Trophoblast cell (in vitro differentiated cells and primary cell): ENCODE measurements around the gene SLC25A25.
A peak's percentile ranks its signal among the peaks of the same experiment; 100 is the strongest.

Source experiments
- DNase-seq, 2 donors: peaks; one replicate each; pipeline ENCODE4 v3.0.0-alpha.2; 2016
- H2AFZ ChIP-seq: 2 replicates; pipeline ENCODE4 v1.6.1; 2013; ENCODE audit warnings: low read length, moderate library complexity, mild to moderate bottlenecking; ENCODE audit not compliant: insufficient read depth, poor library complexity
- H2AK5ac ChIP-seq: 2 replicates; pipeline ENCODE4 v1.6.1; 2013; ENCODE audit warnings: mild to moderate bottlenecking, low read length
- H2BK120ac ChIP-seq: 2 replicates; pipeline ENCODE4 v1.6.1; 2013; ENCODE audit warnings: low read length, mild to moderate bottlenecking, moderate library complexity; ENCODE audit not compliant: insufficient read depth, poor library complexity
- H2BK12ac ChIP-seq: 2 replicates; pipeline ENCODE4 v1.6.1; 2013; ENCODE audit warnings: mild to moderate bottlenecking, low read length, moderate library complexity
- H2BK5ac ChIP-seq: 2 replicates; pipeline ENCODE4 v1.6.1; 2013; ENCODE audit warnings: low read length, low read depth, moderate library complexity, mild to moderate bottlenecking; ENCODE audit not compliant: poor library complexity
- H3K14ac ChIP-seq: 2 replicates; pipeline ENCODE4 v1.6.1; 2013; ENCODE audit warnings: mild to moderate bottlenecking, low read length
- H3K18ac ChIP-seq: 2 replicates; pipeline ENCODE4 v1.6.1; 2013; ENCODE audit warnings: mild to moderate bottlenecking, low read length
- H3K23ac ChIP-seq: 2 replicates; pipeline ENCODE4 v1.6.1; 2013; ENCODE audit warnings: low read length
- H3K27ac ChIP-seq: 2 replicates; pipeline ENCODE4 v1.5.1; 2013; ENCODE audit warnings: low read depth, mild to moderate bottlenecking, inconsistent platforms, low read length, moderate library complexity
- H3K27me3 ChIP-seq: 2 replicates; pipeline ENCODE4 v1.6.1; 2013; ENCODE audit warnings: inconsistent platforms, mild to moderate bottlenecking, low read length, moderate library complexity; ENCODE audit not compliant: insufficient read depth
- H3K36me3 ChIP-seq, 2 experiments: 1 replicate in 1 of 2; 2 replicates in 1 of 2; pipeline ENCODE4 v1.6.1; 2013; ENCODE audit warnings: low read length in 2 of 2, mild to moderate bottlenecking in 2 of 2, moderate library complexity in 1 of 2; ENCODE audit not compliant: insufficient read depth in 2 of 2, control insufficient read depth in 1 of 2
- H3K4ac ChIP-seq: 2 replicates; pipeline ENCODE4 v1.6.1; 2013; ENCODE audit warnings: low read depth, mild to moderate bottlenecking, low read length, moderate library complexity
- H3K4me1 ChIP-seq, 2 experiments: 1 replicate in 1 of 2; 2 replicates in 1 of 2; pipeline ENCODE4 v1.6.1; 2013; ENCODE audit warnings: low read length in 2 of 2, mild to moderate bottlenecking in 2 of 2, moderate library complexity in 1 of 2; ENCODE audit not compliant: insufficient read depth in 2 of 2, control insufficient read depth in 1 of 2
- H3K4me2 ChIP-seq: 2 replicates; pipeline ENCODE4 v1.6.1; 2013; ENCODE audit warnings: inconsistent platforms, mild to moderate bottlenecking, low read length, moderate library complexity
- H3K4me3 ChIP-seq: 2 replicates; pipeline ENCODE4 v1.5.1; 2013; ENCODE audit warnings: mild to moderate bottlenecking, low read depth, low read length, inconsistent platforms
- H3K79me1 ChIP-seq: one replicate; pipeline ENCODE4 v1.6.1; 2013; ENCODE audit warnings: low read length
- H3K79me2 ChIP-seq: 2 replicates; pipeline ENCODE4 v1.6.1; 2013; ENCODE audit warnings: low read length, mild to moderate bottlenecking; ENCODE audit not compliant: control insufficient read depth, insufficient read depth, poor library complexity
- H3K9ac ChIP-seq: 2 replicates; pipeline ENCODE4 v1.6.1; 2013; ENCODE audit warnings: mild to moderate bottlenecking, low read length
- H3K9me3 ChIP-seq: 2 replicates; pipeline ENCODE4 v1.6.1; 2013; ENCODE audit warnings: low read depth, mild to moderate bottlenecking, control low read depth, inconsistent platforms, low read length; ENCODE audit not compliant: insufficient read depth
- H4K12ac ChIP-seq: 2 replicates; pipeline ENCODE4 v1.6.1; 2013; ENCODE audit warnings: low read depth, mild to moderate bottlenecking, low read length, moderate library complexity
- H4K8ac ChIP-seq: 2 replicates; pipeline ENCODE4 v1.6.1; 2013; ENCODE audit warnings: low read depth, mild to moderate bottlenecking, low read length, moderate library complexity
- H4K91ac ChIP-seq: one replicate; pipeline ENCODE4 v1.6.1; 2013; ENCODE audit warnings: low read depth, mild to moderate bottlenecking, low read length, moderate library complexity
- WGBS: extraction: QIAGEN DNeasy Blood & Tissue Kit; methylation state at CpG from one replicate; pipeline ENCODE4 v1.1.7; 2013; ENCODE audit warnings: missing lambda C conversion rate; ENCODE audit not compliant: insufficient read length, insufficient coverage; ENCODE audit errors: extremely low coverage; 5-methylcytosine and 5-hydroxymethylcytosine counted together

Gene SLC25A25

GRCh38 chr9:128148509-128149000 is 80.5 kb downstream of the SLC25A25 start:
- Histone ChIP-seq H3K18ac (no peak overlapping the region), H3K14ac (no peak overlapping the region), H3K79me2 (no peaks in the 10 kb centered on the region), H3K9ac (no peak overlapping the region), H2BK120ac (no peak overlapping the region), H3K4me3 (no peak overlapping the region), H3K79me1 (peaks cover 13% of the 10 kb centered on the region), H2BK12ac (no peak overlapping the region), H2AK5ac (no peak overlapping the region), H2AFZ (no peak overlapping the region), H3K27ac (no peak overlapping the region), H3K4me2 (no peak overlapping the region), H3K36me3 (no peaks in the 10 kb centered on the region), H2BK5ac (no peak overlapping the region), H3K4me1 (peaks cover 14 to 16% of the 10 kb centered on the region in 2 experiments), H4K12ac (no peak overlapping the region), H3K23ac (no peak overlapping the region), H4K8ac (no peak overlapping the region), H3K27me3 (no peaks in the 10 kb centered on the region), H3K4ac (no peak overlapping the region), H3K9me3 (no peaks in the 10 kb centered on the region), H4K91ac (no peak overlapping the region)
- no CpG with 5 or more reads among the region's 5 CpGs for WGBS
- DNase-seq, result no peak

GRCh38 chr9:128149001-128149701 is 81.1 kb downstream of the SLC25A25 start, which contains the start of gene LCN2:
TSS of gene LCN2 (plus strand) at chr9:128149453. CDS start at chr9:128149526, 73 bp downstream.
- no peaks in the 10 kb centered on the region for H3K36me3 ChIP-seq
- no peak within 1 kb of the TSS for H3K4ac ChIP-seq
- no peak within 1 kb of the TSS for H4K91ac ChIP-seq
- peak in 1 of 2 donors; percentile 43 for DNase-seq
- no peak within 1 kb of the TSS for H3K4me3 ChIP-seq
- H3K79me2 ChIP-seq, result no peaks in the 10 kb centered on the region
- no peak within 1 kb of the TSS for H2BK120ac ChIP-seq
- H3K79me1 ChIP-seq, result peaks cover 13% of the 10 kb centered on the region
- no peak within 1 kb of the TSS for H3K23ac ChIP-seq
- no peak within 1 kb of the TSS for H2BK12ac ChIP-seq
- no peaks in the 10 kb centered on the region for H3K27me3 ChIP-seq
- no peak within 1 kb of the TSS for H4K8ac ChIP-seq
- no peak within 1 kb of the TSS for H3K9ac ChIP-seq
- no peak within 1 kb of the TSS for H2BK5ac ChIP-seq
- H3K4me1 ChIP-seq, result peaks cover 14 to 16% of the 10 kb centered on the region in 2 experiments
- H3K14ac ChIP-seq, result no peak within 1 kb of the TSS
- no CpG with 5 or more reads among the region's 9 CpGs for WGBS
- H3K18ac ChIP-seq, result no peak within 1 kb of the TSS
- H4K12ac ChIP-seq, result no peak within 1 kb of the TSS
- no peak within 1 kb of the TSS for H2AK5ac ChIP-seq
- H3K27ac ChIP-seq, result no peak within 1 kb of the TSS
- H3K4me2 ChIP-seq, result no peak within 1 kb of the TSS
- no peaks in the 10 kb centered on the region for H3K9me3 ChIP-seq
- H2AFZ ChIP-seq, result no peak within 1 kb of the TSS

DNA sequence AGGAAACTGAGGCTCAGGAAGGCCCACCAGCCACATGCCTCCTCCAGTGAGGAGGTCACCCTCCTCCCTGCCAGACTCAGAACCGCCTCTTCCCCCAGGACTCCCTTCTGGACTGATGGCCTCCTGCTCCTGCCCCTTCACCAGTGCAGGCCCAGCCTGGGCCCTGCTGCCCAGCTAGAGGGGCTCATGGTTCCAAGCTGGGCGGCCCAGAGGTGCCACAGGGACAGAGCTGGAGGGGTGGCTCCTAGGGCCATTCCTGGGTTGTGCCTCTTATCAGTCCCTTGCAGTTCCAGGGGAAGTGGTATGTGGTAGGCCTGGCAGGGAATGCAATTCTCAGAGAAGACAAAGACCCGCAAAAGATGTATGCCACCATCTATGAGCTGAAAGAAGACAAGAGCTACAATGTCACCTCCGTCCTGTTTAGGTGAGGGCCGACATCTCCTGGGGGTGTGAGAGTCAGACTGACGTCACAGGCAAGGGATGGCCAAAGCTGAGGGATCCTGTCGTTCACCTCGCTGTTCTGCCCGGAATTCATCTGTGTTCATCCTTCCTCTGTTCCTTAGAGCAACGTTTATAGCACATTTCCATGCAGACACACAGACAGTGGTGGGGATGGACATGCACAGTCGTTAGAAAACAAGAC is 82.0 kb downstream of the SLC25A25 start:
- DNase-seq, result no peak
- no CpG with 5 or more reads among the region's 11 CpGs for WGBS

DNA sequence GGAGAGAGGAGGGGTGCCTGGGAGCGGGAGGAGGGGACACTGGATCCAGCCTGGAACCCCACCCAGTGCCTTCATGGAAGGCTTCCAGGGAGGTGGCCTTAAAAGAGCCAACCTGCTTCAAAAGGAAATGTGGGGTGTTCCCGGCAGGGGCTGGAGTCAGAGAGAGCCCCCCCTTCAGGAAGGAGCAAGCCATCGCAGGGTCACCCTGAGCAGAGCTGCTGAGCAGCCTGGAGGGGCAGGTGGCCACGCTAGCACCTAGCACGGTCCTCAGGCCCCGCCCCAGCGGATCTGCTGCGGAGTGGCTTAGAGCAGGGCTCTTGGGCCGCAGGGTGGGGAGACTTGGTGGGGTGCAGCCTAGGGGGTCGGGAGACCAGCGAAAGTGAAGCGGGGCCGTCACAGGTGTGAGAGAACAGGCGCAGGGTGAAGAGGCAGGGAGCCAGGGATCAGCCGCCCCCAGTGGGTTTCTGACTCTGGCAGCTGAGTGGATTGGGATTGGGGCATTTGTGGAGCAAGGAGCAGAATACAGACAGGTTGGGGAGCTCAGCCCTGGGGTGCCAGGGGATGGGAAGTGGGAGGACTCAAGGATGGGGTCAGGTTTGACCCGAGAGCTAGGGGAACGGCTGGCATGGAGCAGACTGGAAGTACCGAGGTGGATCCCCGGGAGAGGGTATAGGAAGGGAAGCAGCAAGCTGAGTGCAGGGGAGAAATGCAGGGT is 82.7 kb downstream of the SLC25A25 start:
- no peak overlapping the region for H3K27ac ChIP-seq
- no peak overlapping the region for H3K14ac ChIP-seq

More for the DNA sequence above, 82.0 kb downstream of the SLC25A25 start:
- Histone ChIP-seq H3K4me1 (peaks cover 12 to 14% of the 10 kb centered on the region in 2 experiments), H2AFZ (no peak overlapping the region), H2BK120ac (no peak overlapping the region), H4K12ac (no peak overlapping the region), H3K4ac (no peak overlapping the region), H2AK5ac (no peak overlapping the region), H2BK12ac (no peak overlapping the region), H4K8ac (no peak overlapping the region), H3K14ac (no peak overlapping the region), H3K18ac (no peak overlapping the region), H3K36me3 (no peaks in the 10 kb centered on the region), H3K23ac (no peak overlapping the region), H3K4me2 (no peak overlapping the region), H2BK5ac (no peak overlapping the region), H3K27ac (no peak overlapping the region), H3K79me2 (no peaks in the 10 kb centered on the region), H3K79me1 (peaks cover 11% of the 10 kb centered on the region), H3K27me3 (no peaks in the 10 kb centered on the region), H3K9ac (no peak overlapping the region), H3K9me3 (no peaks in the 10 kb centered on the region), H3K4me3 (no peak overlapping the region), H4K91ac (no peak overlapping the region)

More for the DNA sequence above, 82.7 kb downstream of the SLC25A25 start:
- H3K4me1 ChIP-seq, result peaks cover 6 to 7% of the 10 kb centered on the region in 2 experiments
- no peak for DNase-seq
- no CpG with 5 or more reads among the region's 19 CpGs for WGBS
- H3K4me2 ChIP-seq, result no peak overlapping the region
- H3K9ac ChIP-seq, result no peak overlapping the region
- no peak overlapping the region for H2AFZ ChIP-seq
- no peak overlapping the region for H2BK12ac ChIP-seq
- no peaks in the 10 kb centered on the region for H3K9me3 ChIP-seq
- no peak overlapping the region for H3K23ac ChIP-seq
- no peak overlapping the region for H2AK5ac ChIP-seq
- H3K27me3 ChIP-seq, result no peaks in the 10 kb centered on the region
- H3K4ac ChIP-seq, result no peak overlapping the region
- H3K4me3 ChIP-seq, result no peak overlapping the region
- no peak overlapping the region for H2BK120ac ChIP-seq
- H3K79me2 ChIP-seq, result no peaks in the 10 kb centered on the region
- no peak overlapping the region for H3K18ac ChIP-seq
- H4K91ac ChIP-seq, result no peak overlapping the region
- H4K12ac ChIP-seq, result no peak overlapping the region
- H3K36me3 ChIP-seq, result no peaks in the 10 kb centered on the region
- no peak overlapping the region for H2BK5ac ChIP-seq
- peaks cover 7% of the 10 kb centered on the region for H3K79me1 ChIP-seq
- no peak overlapping the region for H4K8ac ChIP-seq
